HG02970 (cell line): ENCODE results near the gene AMER2.

Source experiments
- ATAC-seq: cut with Tn5 transposase; IDR thresholded peaks from one replicate; pipeline ENCODE4 v1.9.1; 2021; ENCODE audit warnings: mild to moderate bottlenecking, moderate library complexity, moderate number of reproducible peaks; ENCODE audit not compliant: unreplicated experiment, low FRiP score

The AMER2 gene

DNA sequence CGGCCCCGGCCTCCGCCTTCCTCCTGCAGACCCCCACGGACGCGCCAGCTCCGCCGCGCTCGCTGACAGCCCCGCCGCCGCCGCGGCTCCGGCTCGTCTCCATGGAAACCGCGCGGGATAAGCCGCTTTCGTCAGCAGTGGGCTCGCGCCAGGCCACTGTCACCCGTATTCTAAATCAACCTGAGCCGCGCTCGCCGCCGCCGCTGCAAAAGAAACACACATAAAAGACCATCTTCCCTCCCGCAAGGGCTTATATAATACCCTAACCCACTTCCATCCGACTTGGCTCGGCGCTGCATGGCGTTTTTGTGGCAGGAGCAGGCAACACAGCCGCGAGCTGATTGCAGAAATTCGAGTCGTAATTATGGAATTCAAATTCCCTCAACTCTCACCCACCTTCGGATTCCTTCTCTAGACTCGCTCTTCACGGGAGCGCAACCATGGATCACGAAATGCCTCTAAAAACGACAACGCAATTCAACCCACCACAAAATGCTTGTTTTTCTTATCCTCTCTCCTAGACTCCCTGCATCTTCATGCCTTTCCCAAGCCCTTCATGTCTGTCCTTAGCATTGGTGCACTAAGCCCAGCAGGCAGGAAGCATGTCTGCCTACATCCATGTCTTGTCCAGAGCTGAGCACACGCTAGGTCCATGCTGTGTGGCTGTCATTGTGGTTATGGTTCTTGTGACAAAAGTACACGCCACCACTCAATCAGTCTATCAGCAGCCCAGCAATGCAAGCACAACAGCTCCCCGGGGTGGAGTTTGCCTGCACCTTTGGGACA is at the start of gene AMER2:
Gene AMER2, minus strand, starts transcription at position 772 of the 786 bp plus-strand sequence. Its CDS starts 669 bp downstream, at position 103.
- ATAC-seq, result no peak

DNA sequence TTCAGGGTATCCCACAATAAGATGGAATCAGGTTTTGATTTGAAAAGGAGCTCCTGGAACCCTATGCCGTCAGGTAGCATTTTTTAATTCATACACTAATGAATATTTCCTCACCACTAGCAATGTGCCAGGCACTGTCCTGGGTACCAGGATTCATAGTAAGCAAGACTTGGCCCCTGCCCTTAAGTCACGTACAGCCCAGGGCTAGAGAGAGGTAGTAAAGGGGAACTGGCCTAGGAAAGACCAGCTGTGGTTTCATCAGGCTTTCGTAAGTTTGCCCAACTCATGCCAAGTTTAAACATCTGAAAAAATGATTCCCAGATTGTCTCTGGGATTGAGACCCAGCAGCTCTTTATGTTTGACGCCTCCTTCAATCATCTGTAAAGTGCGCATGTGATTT is 45.9 kb upstream of the AMER2 start:
- ATAC-seq, result no peak

GRCh38 chr13:25217023-25217885 is 45.2 kb upstream of the AMER2 start:
- no peak for ATAC-seq

DNA sequence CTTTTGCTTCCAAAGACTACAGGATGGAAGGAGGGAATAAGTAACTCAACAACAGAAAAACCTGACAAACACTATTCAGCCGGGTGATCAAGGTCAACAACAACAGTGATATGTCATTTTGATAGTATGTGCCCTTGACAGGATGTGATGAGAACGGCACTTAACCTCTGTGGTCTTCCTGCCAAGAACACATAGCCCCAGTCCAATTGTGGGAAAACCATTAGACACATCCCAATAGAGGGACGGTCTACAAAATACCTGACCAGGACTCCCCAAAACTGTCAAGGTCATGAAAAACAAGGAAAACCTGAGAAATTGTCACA is 43.1 kb upstream of the AMER2 start:
- no peak for ATAC-seq

- ATAC-seq, result no peak
These were observed 42.6 kb upstream of the AMER2 start for GRCh38 chr13:25214491-25215252.

DNA sequence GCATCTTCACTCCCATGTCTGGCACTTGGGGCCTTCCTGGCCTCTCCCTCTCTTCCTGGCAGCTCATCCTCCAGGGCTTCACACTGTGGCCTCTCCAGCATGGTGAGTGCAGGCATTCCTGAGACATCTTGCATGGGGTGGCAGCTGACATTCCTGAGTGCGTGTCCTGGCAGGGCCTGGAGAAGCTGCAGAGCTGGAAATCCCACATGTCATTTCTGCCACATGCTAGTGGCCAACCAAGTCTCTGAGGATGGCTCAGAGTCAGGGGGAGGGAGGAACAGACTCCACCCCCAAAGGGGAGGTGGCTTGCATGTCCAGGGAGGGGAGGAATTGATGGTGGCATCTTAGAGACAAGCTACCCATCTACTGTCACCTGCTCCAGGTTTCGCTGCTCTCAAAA is 41.6 kb upstream of the AMER2 start:
- ATAC-seq, result no peak

GRCh38 chr13:25210842-25211569 is 38.9 kb upstream of the AMER2 start:
- no peak for ATAC-seq

- ATAC-seq, result no peak
These were observed 35.3 kb upstream of the AMER2 start for GRCh38 chr13:25207291-25207810.

GRCh38 chr13:25204863-25205262 is 32.8 kb upstream of the AMER2 start:
- no peak for ATAC-seq

DNA sequence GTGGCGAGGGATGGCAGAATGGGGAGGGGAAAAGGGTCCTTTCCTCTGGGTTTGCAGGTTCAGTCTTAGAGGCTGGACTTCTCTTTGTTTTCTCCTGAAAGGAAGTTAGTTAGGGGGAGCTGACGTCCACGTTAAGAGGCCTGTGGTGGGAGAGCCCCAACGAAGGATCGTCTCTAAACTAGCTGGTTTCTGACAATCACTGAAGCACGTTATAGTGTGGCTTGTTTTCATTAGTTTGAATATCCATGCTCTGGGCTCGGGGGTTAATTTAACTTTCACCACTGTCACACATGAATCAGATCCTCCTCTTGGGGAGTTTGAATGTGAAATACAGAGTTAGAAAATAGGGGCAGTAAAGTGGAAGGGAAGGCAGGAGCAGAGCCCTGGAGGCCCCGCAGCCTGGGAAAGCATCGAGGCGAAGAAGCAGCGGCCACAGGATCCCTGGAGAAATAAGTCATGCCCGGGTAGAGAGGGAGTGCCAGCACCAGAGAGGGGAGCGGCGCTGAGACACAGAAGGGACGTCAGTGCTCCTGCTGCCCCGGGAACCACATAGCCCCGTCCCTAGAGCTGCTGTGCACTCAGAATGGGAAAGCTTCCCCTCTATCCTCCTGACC is 31.1 kb upstream of the AMER2 start:
- no peak for ATAC-seq

DNA sequence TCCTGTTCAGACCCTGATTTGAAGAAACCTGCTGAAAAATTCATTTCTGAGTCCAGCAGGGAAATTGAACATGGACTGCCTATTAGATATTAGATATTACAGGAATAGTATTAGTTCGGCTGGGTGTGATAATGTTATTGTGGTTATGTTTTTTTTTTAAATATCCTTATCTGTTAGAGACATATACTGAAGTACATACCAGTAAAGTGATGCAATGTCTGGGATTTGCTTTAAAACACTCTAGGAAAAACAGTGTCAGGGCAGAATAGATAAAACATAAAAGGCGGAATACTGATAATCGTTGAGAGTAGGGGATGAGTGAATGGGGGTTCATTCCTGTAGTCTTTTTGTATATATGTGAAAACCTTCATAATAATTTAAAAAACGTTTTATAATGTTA is 28.7 kb upstream of the AMER2 start:
- no peak for ATAC-seq

GRCh38 chr13:25198647-25199046 is 26.6 kb upstream of the AMER2 start:
- ATAC-seq, result no peak

DNA sequence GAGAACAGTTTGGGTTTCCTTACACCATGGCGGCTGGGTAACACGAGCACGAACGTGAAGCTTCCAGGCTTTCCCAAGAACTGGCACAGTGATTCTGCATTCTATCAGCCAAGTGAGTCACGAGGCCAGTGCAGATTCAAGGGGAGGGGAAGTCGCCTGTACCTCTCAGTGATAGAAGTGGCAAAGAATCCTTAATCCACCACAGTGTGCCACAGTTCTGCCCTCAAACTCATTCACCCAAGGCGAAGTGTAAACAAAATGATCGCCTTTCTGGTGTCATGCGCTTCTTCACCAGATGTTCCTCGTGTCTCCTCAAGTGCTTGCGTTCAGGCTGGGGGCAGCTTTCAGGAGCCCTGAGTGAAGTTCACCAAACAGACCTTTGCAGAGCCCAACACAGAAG is 24.9 kb upstream of the AMER2 start:
- ATAC-seq, result no peak

DNA sequence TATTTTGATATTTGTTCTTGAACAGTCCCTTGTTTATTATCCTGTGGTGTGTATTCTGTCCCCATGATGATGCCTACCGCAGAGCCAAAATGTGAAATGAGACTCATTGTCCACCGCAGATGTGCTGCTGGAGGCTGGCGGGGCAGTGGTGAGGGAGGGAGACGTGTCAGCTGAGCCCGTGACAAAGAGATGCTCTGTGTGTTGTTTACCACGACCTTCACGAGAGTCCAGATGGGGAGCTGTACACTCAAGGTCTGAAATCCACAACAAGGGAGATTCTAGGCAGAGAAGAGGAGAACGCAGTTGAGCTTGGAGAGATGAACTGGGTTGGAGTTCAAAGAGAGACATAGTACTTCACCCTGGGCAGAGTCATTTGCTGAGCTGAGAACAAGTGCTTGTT is 20.8 kb upstream of the AMER2 start:
- ATAC-seq, result no peak

DNA sequence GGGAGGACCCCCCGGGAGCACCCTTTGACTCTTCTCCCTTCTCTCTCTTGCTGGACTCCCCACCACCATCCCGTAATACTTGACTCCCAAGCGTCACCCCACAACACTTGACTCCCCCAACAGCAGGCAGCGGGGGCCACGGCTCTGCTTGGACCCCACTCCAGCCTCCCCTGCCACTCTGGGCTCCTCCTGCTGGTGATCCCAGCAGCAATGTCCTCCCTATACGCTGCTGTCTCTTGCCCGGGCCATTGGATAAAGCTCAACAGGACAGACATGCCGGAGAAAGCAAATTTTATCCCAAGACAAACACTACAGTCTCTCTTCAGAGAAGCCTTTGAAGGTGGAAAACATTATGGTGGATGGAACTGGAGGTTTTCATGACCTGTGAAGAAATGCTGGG is 20.4 kb upstream of the AMER2 start:
- no peak for ATAC-seq

GRCh38 chr13:25192052-25192451 is 20.0 kb upstream of the AMER2 start:
- no peak for ATAC-seq

GRCh38 chr13:25190771-25191170 is 18.7 kb upstream of the AMER2 start:
- no peak for ATAC-seq

GRCh38 chr13:25190256-25190655 is 18.2 kb upstream of the AMER2 start:
- ATAC-seq, result no peak

- ATAC-seq, result no peak
These were observed 15.5 kb upstream of the AMER2 start for GRCh38 chr13:25187596-25187995.

- ATAC-seq, result no peak
These were observed 14.1 kb upstream of the AMER2 start for GRCh38 chr13:25186187-25186586.
